Gastrocnemius medialis (tissue), 4 donors: ENCODE data around the gene FUT7.

ENCODE experiments used
- POLR2A ChIP-seq, 2 donors: fragments of 450-650 bp; IDR thresholded peaks; one replicate each; pipeline ENCODE4 v1.6.1; 2017; ENCODE audit warnings: antibody characterized with exemption in 2 of 2, mild to moderate bottlenecking in 2 of 2, moderate library complexity in 2 of 2
- TF ChIP-seq, protein P1 (sequence below), 5 experiments: fragments of 450-650 bp in 3 of 5; fragments of 200-600 bp in 2 of 5; sonication (generic) in 2 of 5; IDR thresholded peaks in 4 of 5; conservative IDR thresholded peaks in 1 of 5; 1 replicate in 4 of 5; 2 replicates in 1 of 5; pipeline ENCODE4 v1.5.1; 2016 to 2019; ENCODE audit warnings: antibody characterized with exemption in 5 of 5, mild to moderate bottlenecking in 3 of 5, moderate library complexity in 3 of 5

DNA sequence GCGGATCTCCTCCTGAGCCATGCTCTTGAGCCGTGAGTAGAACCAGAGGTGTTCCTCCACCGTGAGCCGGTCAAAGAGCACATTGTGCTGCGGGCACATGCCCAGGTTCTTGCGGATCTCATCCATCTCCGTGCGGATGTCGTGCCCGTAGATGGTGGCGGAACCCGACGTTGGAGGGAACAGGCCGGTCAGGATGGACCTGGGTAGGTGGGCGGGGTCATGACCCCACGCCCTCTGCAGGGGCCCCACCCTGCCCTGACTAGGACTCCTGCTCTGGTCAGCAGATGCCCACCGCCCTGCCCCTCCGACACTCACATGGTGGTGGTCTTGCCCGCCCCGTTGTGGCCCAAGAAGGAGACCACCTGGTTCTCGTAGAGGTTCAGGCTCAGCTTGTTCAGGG is 15.9 kb downstream of the FUT7 start:
- TF ChIP-seq, protein P1, sequence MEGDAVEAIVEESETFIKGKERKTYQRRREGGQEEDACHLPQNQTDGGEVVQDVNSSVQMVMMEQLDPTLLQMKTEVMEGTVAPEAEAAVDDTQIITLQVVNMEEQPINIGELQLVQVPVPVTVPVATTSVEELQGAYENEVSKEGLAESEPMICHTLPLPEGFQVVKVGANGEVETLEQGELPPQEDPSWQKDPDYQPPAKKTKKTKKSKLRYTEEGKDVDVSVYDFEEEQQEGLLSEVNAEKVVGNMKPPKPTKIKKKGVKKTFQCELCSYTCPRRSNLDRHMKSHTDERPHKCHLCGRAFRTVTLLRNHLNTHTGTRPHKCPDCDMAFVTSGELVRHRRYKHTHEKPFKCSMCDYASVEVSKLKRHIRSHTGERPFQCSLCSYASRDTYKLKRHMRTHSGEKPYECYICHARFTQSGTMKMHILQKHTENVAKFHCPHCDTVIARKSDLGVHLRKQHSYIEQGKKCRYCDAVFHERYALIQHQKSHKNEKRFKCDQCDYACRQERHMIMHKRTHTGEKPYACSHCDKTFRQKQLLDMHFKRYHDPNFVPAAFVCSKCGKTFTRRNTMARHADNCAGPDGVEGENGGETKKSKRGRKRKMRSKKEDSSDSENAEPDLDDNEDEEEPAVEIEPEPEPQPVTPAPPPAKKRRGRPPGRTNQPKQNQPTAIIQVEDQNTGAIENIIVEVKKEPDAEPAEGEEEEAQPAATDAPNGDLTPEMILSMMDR (IDR thresholded peaks at IDR 0.05 in 4 of 5, conservative IDR thresholded peaks at IDR 0.05 in 1 of 5): no peak
- TF ChIP-seq POLR2A (IDR thresholded peaks at IDR 0.05): no peak
